Left hindlimb (tissue), 1 donor: ENCODE data around the gene TTC7B.

Experiments used
- DNase-seq: peaks from one replicate; pipeline ENCODE4 v3.0.0-alpha.2; 2018

The TTC7B gene

GRCh38 chr14:90554341-90554740, 261.9 kb downstream of the TTC7B start:
- peak; percentile 26 for DNase-seq

GRCh38 chr14:90553921-90554336, 262.3 kb downstream of the TTC7B start:
- DNase-seq = no peak

GRCh38 chr14:90553298-90553920, 262.8 kb downstream of the TTC7B start:
- DNase-seq = no peak

GRCh38 chr14:90552465-90553297, 263.5 kb downstream of the TTC7B start:
- DNase-seq = no peak

GRCh38 chr14:90551733-90552464, 264.3 kb downstream of the TTC7B start:
- no peak for DNase-seq

- DNase-seq = no peak
These were observed 265.0 kb downstream of the TTC7B start for GRCh38 chr14:90551070-90551704.

GRCh38 chr14:90549794-90550641, 266.2 kb downstream of the TTC7B start:
- DNase-seq = no peak

GRCh38 chr14:90548455-90548854, 267.8 kb downstream of the TTC7B start:
- DNase-seq = no peak

- DNase-seq = no peak
These were observed 268.3 kb downstream of the TTC7B start for GRCh38 chr14:90547968-90548367.

- DNase-seq = no peak
These were observed 269.0 kb downstream of the TTC7B start for GRCh38 chr14:90547250-90547649.

- DNase-seq = no peak
These were observed 269.5 kb downstream of the TTC7B start for GRCh38 chr14:90546767-90547166.

- DNase-seq = peak; percentile 73
These were observed 270.1 kb downstream of the TTC7B start for GRCh38 chr14:90545966-90546751.

GRCh38 chr14:90545382-90545781, 270.8 kb downstream of the TTC7B start:
- no peak for DNase-seq

GRCh38 chr14:90544971-90545370, 271.3 kb downstream of the TTC7B start:
- no peak for DNase-seq

- no peak for DNase-seq
These were observed 271.7 kb downstream of the TTC7B start for GRCh38 chr14:90544566-90544965.

GRCh38 chr14:90543876-90544275, 272.4 kb downstream of the TTC7B start:
- DNase-seq = no peak

GRCh38 chr14:90541076-90541634, 275.1 kb downstream of the TTC7B start:
- no peak for DNase-seq

GRCh38 chr14:90540437-90540836, 275.8 kb downstream of the TTC7B start:
- DNase-seq = no peak

- no peak for DNase-seq
These were observed 276.2 kb downstream of the TTC7B start for GRCh38 chr14:90539996-90540395.

- no peak for DNase-seq
These were observed 276.8 kb downstream of the TTC7B start for GRCh38 chr14:90539496-90539775.
